Fibroblast of the aortic adventitia (primary cell): ENCODE data around the gene DOCK4. TPM values are rescaled to one million over a fixed set of nuclear protein-coding genes. Genes with fewer than 3 reads are reported as not detected.

Experiments
- DNase-seq: peaks from one replicate; pipeline ENCODE4 v3.0.0-alpha.2; 2010; ENCODE audit warnings: low read depth
- H3K4me3 ChIP-seq: 2 replicates; pipeline ENCODE4 v1.5.1; 2011; ENCODE audit warnings: low read depth, mild to moderate bottlenecking, control low read depth, low read length, moderate library complexity
- CTCF ChIP-seq: IDR thresholded peaks from 2 replicates; pipeline ENCODE4 v1.5.1; 2011; ENCODE audit warnings: mild to moderate bottlenecking, low read length, control low read depth, inconsistent platforms; ENCODE audit not compliant: insufficient read depth
- total RNA-seq: library from RNA; depleted of rRNA; stranded (reverse); fragments of >200 nt; gene quantifications from 2 replicates; pipeline ENCODE4 v1.2.3, GENCODE V29; 2012; ENCODE audit warnings: low replicate concordance

The DOCK4 gene
- total RNA-seq, 1 donor = 25.9 TPM

DNA sequence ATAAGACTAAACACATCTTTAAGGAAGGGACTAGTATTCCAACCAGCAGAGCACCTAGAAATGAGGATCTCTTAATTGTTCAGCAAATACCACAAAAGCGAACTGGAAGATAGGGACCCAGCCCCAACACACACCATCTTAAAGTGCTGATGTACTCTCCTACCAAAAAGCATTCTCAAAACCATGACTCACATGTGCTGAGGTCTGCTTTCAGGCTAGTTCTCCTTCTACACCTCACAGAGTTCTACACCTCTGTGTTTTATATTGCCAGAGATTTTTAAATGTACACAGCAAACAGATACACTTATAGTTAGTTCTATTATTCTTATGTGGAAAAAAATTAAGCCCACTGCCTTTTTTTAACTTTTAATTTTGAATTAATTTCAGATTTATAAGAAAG, 191.9 kb downstream of the DOCK4 start:
- no peak for DNase-seq
- TF ChIP-seq CTCF = no peak
- no peak overlapping the region for H3K4me3 ChIP-seq

DNA sequence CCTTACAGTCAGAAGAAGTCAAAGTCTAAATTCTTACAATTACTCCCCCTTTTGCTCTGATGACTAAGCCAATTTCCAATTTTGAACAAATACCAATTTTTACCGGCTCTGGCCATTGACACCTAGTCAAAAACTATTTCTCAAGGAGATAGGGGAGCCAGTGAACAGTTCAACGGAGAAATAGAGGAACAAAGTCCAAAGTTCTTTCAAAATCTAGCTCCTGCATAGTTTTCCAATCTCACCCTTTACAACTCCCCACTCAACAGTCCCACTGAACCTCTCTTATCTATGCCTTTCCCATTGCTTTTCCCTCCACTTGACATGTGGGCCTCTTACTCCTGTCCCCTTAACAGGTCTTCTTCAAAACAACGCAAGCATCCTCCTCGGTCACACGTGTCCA, 192.9 kb downstream of the DOCK4 start:
- no peak for DNase-seq
- TF ChIP-seq CTCF = no peak
- no peak overlapping the region for H3K4me3 ChIP-seq

GRCh38 chr7:112012242-112012641, 194.0 kb downstream of the DOCK4 start:
- no peak overlapping the region for H3K4me3 ChIP-seq
- peak; percentile 17 for DNase-seq
- TF ChIP-seq CTCF = no peak

DNA sequence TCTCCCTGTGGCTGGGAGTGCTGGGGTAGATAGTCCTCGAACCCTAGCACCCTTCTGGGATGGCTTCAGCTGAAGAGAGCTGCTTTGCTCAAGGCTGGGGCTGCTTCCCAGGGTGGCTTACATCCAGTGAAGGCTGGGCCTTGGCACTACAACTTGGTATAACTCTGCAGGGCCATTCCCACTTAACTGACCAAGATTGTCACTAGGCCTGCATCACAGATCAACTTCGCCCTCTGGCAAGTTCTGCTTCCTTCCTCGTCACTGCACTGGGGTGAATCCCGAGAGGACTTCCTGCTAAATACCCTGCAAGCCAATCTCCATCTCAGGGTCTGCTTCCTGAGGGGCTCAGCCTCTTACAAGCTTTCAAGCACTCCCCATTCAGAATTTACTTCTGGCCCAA, 195.2 kb downstream of the DOCK4 start:
- H3K4me3 ChIP-seq = no peak overlapping the region
- no peak for TF ChIP-seq CTCF
- DNase-seq = no peak

- no peak for TF ChIP-seq CTCF
- DNase-seq = no peak
- no peak overlapping the region for H3K4me3 ChIP-seq
Measured at GRCh38 chr7:112010109-112010508, 196.1 kb downstream of the DOCK4 start.

DNA sequence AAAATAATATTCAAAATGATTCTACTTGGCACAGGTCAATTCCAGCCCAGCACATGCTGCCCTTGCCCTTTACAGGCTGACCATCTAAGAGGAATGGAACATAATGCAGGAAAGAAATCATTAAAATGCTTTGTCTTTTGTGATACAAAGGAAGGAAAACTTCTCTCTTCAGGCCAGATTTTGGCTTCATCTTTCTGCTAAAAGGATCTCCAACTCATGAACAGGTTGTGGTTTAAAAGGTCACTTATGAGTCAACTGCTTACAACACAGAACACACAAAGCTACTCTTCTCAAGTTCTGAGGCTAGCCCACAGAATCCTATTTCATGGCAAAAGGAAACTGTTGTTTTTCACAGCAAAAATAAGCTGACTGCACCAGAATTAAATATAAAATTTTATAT, 197.1 kb downstream of the DOCK4 start:
- DNase-seq = peak; percentile 70
- H3K4me3 ChIP-seq = no peak overlapping the region
- no peak for TF ChIP-seq CTCF

DNA sequence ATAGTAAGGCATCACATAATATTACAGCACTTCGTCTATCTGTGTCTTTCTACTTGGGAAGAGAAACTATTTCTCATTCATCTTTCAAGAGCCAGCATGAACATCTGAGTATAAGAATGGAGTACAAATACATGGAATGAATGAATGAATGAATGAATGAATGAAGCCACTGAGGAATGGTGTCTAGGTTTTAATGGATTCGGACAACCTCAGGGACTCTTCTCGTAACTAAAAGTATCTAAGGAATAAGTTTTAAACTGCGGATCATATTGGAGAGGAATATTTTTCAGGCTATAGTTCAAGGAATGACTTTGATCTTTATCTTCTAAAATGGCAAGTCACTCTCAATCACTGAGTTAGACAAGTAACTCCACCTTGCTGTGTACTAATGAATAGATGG, 199.0 kb downstream of the DOCK4 start:
- no peak overlapping the region for H3K4me3 ChIP-seq
- no peak for DNase-seq
- no peak for TF ChIP-seq CTCF
